ENCODE results near the gene FMN2. TPM values are rescaled to one million over a fixed set of nuclear protein-coding genes. Genes with fewer than 3 reads are reported as not detected.

The FMN2 gene
- total and polyA plus RNA-seq, 2 donors (not counting 1 experiment from before 2014, with no cell fraction given): 8.0 to 13.7 TPM

- H3K27me3 ChIP-seq (ENCODE audit: control insufficient read depth, insufficient read depth, low read length): no peaks in the 10 kb centered on the region
- no peak overlapping the region for H3K27ac ChIP-seq (ENCODE audit: insufficient read depth, low read length)
- no peaks in the 10 kb centered on the region for H3K79me2 ChIP-seq (ENCODE audit: control insufficient read depth, insufficient read depth, low read length)
- H3K4me1 ChIP-seq (ENCODE audit: control insufficient read depth, extremely low read depth, insufficient read depth, low read length): no peaks in the 10 kb centered on the region
- no peaks in the 10 kb centered on the region for H4K20me1 ChIP-seq (ENCODE audit: control insufficient read depth, extremely low read depth, insufficient read depth, low read length)
- TF ChIP-seq CTCF (conservative IDR thresholded peaks at IDR 0.05 in 1 of 2, IDR thresholded peaks at IDR 0.05 in 1 of 2; ENCODE audit: low read depth in 1 of 2, low read length in 2 of 2) (no peak), EZH2 (IDR thresholded peaks at IDR 0.05; ENCODE audit: low read length, missing control alignments) (no peak)
- H3K9me3 ChIP-seq (ENCODE audit: control insufficient read depth, insufficient read depth, low read depth, low read length): no peaks in the 10 kb centered on the region
- no peak overlapping the region for H2AFZ ChIP-seq (ENCODE audit: low read length)
- H3K4me3 ChIP-seq (replicated peaks in 1 of 4; ENCODE audit: control extremely low read depth in 1 of 4, insufficient read depth in 1 of 4, low read depth in 3 of 4, low read length in 4 of 4): no peak overlapping the region
- no peak overlapping the region for H3K9ac ChIP-seq (ENCODE audit: insufficient read depth, low read length)
- H3K4me2 ChIP-seq (ENCODE audit: extremely low read depth, insufficient read depth, low read length): no peak overlapping the region
- H3K36me3 ChIP-seq (ENCODE audit: control insufficient read depth, insufficient read depth, low read length): no peaks in the 10 kb centered on the region
- no peak for DNase-seq (ENCODE audit: low read depth in 2 of 2)
Measured at GRCh38 chr1:240138867-240139266, 47.2 kb downstream of the FMN2 start.

DNA sequence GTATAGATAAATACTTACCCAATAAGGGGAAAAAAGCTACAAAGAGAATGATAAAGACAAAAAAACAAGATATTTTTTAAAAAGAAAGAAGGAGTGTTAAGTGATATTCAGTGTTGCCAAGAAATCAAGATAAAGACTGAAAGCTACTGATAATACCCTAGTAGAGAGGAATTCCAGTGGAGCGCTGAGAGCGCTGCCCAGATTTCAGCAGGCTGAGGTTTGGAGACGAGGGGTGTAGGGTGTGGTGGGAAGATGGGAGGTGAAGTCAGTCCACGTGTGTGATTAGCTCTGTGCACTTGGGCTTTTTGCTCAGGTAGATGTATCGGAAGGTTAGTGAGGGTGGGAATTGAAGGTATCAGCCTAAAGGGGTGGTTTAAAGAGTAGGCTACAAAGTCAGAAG lies 47.8 kb downstream of the FMN2 start:
- no peak for TF ChIP-seq EZH2 (IDR thresholded peaks at IDR 0.05; ENCODE audit: low read length, missing control alignments)
- TF ChIP-seq CTCF (conservative IDR thresholded peaks at IDR 0.05 in 1 of 2, IDR thresholded peaks at IDR 0.05 in 1 of 2; ENCODE audit: low read depth in 1 of 2, low read length in 2 of 2): no peak
- Histone ChIP-seq H3K4me2 (ENCODE audit: extremely low read depth, insufficient read depth, low read length) (no peak overlapping the region), H3K4me3 (replicated peaks in 1 of 4; ENCODE audit: control extremely low read depth in 1 of 4, insufficient read depth in 1 of 4, low read depth in 3 of 4, low read length in 4 of 4) (no peak overlapping the region), H3K9ac (ENCODE audit: insufficient read depth, low read length) (no peak overlapping the region), H3K27me3 (ENCODE audit: control insufficient read depth, insufficient read depth, low read length) (no peaks in the 10 kb centered on the region), H4K20me1 (ENCODE audit: control insufficient read depth, extremely low read depth, insufficient read depth, low read length) (no peaks in the 10 kb centered on the region), H3K36me3 (ENCODE audit: control insufficient read depth, insufficient read depth, low read length) (peaks cover 2% of the 10 kb centered on the region), H3K27ac (ENCODE audit: insufficient read depth, low read length) (no peak overlapping the region), H3K4me1 (ENCODE audit: control insufficient read depth, extremely low read depth, insufficient read depth, low read length) (no peaks in the 10 kb centered on the region), H2AFZ (ENCODE audit: low read length) (no peak overlapping the region), H3K79me2 (ENCODE audit: control insufficient read depth, insufficient read depth, low read length) (no peaks in the 10 kb centered on the region), H3K9me3 (ENCODE audit: control insufficient read depth, insufficient read depth, low read depth, low read length) (no peaks in the 10 kb centered on the region)
- DNase-seq (ENCODE audit: low read depth in 2 of 2): no peak

GRCh38 chr1:240145120-240145519 lies 53.4 kb downstream of the FMN2 start:
- H3K4me1 ChIP-seq (ENCODE audit: control insufficient read depth, extremely low read depth, insufficient read depth, low read length): no peaks in the 10 kb centered on the region
- H3K4me3 ChIP-seq (replicated peaks in 1 of 4; ENCODE audit: control extremely low read depth in 1 of 4, insufficient read depth in 1 of 4, low read depth in 3 of 4, low read length in 4 of 4): no peak overlapping the region
- H3K36me3 ChIP-seq (ENCODE audit: control insufficient read depth, insufficient read depth, low read length): peaks cover 2% of the 10 kb centered on the region
- no peaks in the 10 kb centered on the region for H3K79me2 ChIP-seq (ENCODE audit: control insufficient read depth, insufficient read depth, low read length)
- no peak overlapping the region for H2AFZ ChIP-seq (ENCODE audit: low read length)
- TF ChIP-seq CTCF (conservative IDR thresholded peaks at IDR 0.05 in 1 of 2, IDR thresholded peaks at IDR 0.05 in 1 of 2; ENCODE audit: low read depth in 1 of 2, low read length in 2 of 2): no peak
- TF ChIP-seq EZH2 (IDR thresholded peaks at IDR 0.05; ENCODE audit: low read length, missing control alignments): no peak
- H3K27me3 ChIP-seq (ENCODE audit: control insufficient read depth, insufficient read depth, low read length): no peaks in the 10 kb centered on the region
- H3K9ac ChIP-seq (ENCODE audit: insufficient read depth, low read length): no peak overlapping the region
- H3K9me3 ChIP-seq (ENCODE audit: control insufficient read depth, insufficient read depth, low read depth, low read length): no peaks in the 10 kb centered on the region
- no peak overlapping the region for H3K27ac ChIP-seq (ENCODE audit: insufficient read depth, low read length)
- no peak for DNase-seq (ENCODE audit: low read depth in 2 of 2)
- no peaks in the 10 kb centered on the region for H4K20me1 ChIP-seq (ENCODE audit: control insufficient read depth, extremely low read depth, insufficient read depth, low read length)
- no peak overlapping the region for H3K4me2 ChIP-seq (ENCODE audit: extremely low read depth, insufficient read depth, low read length)
